Measurements from ENCODE around the gene HIC1. TPM values are rescaled to one million over a fixed set of nuclear protein-coding genes. Genes with fewer than 3 reads are reported as not detected.
A peak's percentile ranks its signal among the peaks of the same experiment; 100 is the strongest.

The HIC1 gene
- total and polyA plus RNA-seq, 2 experiments from 2014 or later: 9.4 to 10.2 TPM

GRCh38 chr17:2071024-2071385 is 16.1 kb downstream of the HIC1 start:
- Histone ChIP-seq H3K27ac (peak overlapping the region; percentile 64), H3K9me3 (ENCODE audit: low read depth) (no peaks in the 10 kb centered on the region), H3K4me3 (no peak overlapping the region), H3K4me1 (ENCODE audit: insufficient read depth) (peaks cover 45% of the 10 kb centered on the region), H3K79me2 (no peaks in the 10 kb centered on the region), H2AFZ (no peak overlapping the region), H4K20me1 (ENCODE audit: insufficient read depth, poor library complexity, severe bottlenecking) (no peaks in the 10 kb centered on the region), H3K36me3 (replicated peaks; ENCODE audit: insufficient read depth, low read depth) (no peaks in the 10 kb centered on the region), H3K27me3 (no peaks in the 10 kb centered on the region), H3K4me2 (no peak overlapping the region), H3K9me2 (replicated peaks; ENCODE audit: insufficient read depth) (no peaks in the 10 kb centered on the region)
- TF ChIP-seq EZH2 (IDR thresholded peaks at IDR 0.05; ENCODE audit: borderline replicate concordance) (no peak), CTCF (IDR thresholded peaks at IDR 0.05; ENCODE audit: poor library complexity) (no peak), EZH2phosphoT487 (IDR thresholded peaks at IDR 0.05; ENCODE audit: low read depth, severe bottlenecking, unreplicated experiment) (no peak)
- no peak for DNase-seq (ENCODE audit: low spot score)
- 88% methylated on average over 6 of the region's 6 CpGs for WGBS (ENCODE audit: low lambda C conversion rate, missing lambda C conversion rate)

- Histone ChIP-seq H3K27me3 (no peaks in the 10 kb centered on the region), H3K4me1 (ENCODE audit: insufficient read depth) (peaks cover 43% of the 10 kb centered on the region), H3K4me3 (no peak overlapping the region), H2AFZ (no peak overlapping the region), H4K20me1 (ENCODE audit: insufficient read depth, poor library complexity, severe bottlenecking) (no peaks in the 10 kb centered on the region), H3K36me3 (replicated peaks; ENCODE audit: insufficient read depth, low read depth) (no peaks in the 10 kb centered on the region), H3K27ac (peak overlapping the region; percentile 64), H3K79me2 (no peaks in the 10 kb centered on the region), H3K4me2 (no peak overlapping the region), H3K9me3 (ENCODE audit: low read depth) (no peaks in the 10 kb centered on the region), H3K9me2 (replicated peaks; ENCODE audit: insufficient read depth) (no peaks in the 10 kb centered on the region)
- 88% methylated on average over 31 of the region's 31 CpGs for WGBS (ENCODE audit: low lambda C conversion rate, missing lambda C conversion rate)
- DNase-seq (ENCODE audit: low spot score): no peak
- TF ChIP-seq EZH2phosphoT487 (IDR thresholded peaks at IDR 0.05; ENCODE audit: low read depth, severe bottlenecking, unreplicated experiment) (no peak), CTCF (IDR thresholded peaks at IDR 0.05; ENCODE audit: poor library complexity) (no peak), EZH2 (IDR thresholded peaks at IDR 0.05; ENCODE audit: borderline replicate concordance) (no peak)
Measured at GRCh38 chr17:2071455-2072281, 16.8 kb downstream of the HIC1 start.

GRCh38 chr17:2074919-2075318 is 20.0 kb downstream of the HIC1 start:
- DNase-seq (ENCODE audit: low spot score): no peak
- peak overlapping the region; percentile 89 for H3K27ac ChIP-seq
- no peaks in the 10 kb centered on the region for H4K20me1 ChIP-seq (ENCODE audit: insufficient read depth, poor library complexity, severe bottlenecking)
- peaks cover 5% of the 10 kb centered on the region for H3K36me3 ChIP-seq (replicated peaks; ENCODE audit: insufficient read depth, low read depth)
- H3K79me2 ChIP-seq: no peaks in the 10 kb centered on the region
- no peaks in the 10 kb centered on the region for H3K9me2 ChIP-seq (replicated peaks; ENCODE audit: insufficient read depth)
- no peaks in the 10 kb centered on the region for H3K27me3 ChIP-seq
- no peaks in the 10 kb centered on the region for H3K9me3 ChIP-seq (ENCODE audit: low read depth)
- no peak overlapping the region for H3K4me2 ChIP-seq
- no peak for TF ChIP-seq CTCF (IDR thresholded peaks at IDR 0.05; ENCODE audit: poor library complexity)
- no peak overlapping the region for H3K4me3 ChIP-seq
- 76% methylated on average over 7 of the region's 10 CpGs for WGBS (ENCODE audit: low lambda C conversion rate, missing lambda C conversion rate)
- H3K4me1 ChIP-seq (ENCODE audit: insufficient read depth): peaks cover 31% of the 10 kb centered on the region
- H2AFZ ChIP-seq: no peak overlapping the region
